ENCODE data around the gene TP53BP2. TPM values are rescaled to one million over a fixed set of nuclear protein-coding genes. Genes with fewer than 3 reads are reported as not detected.

TP53BP2 gene
- total RNA-seq, 1 donor from 2014 or later = 46.6 TPM

DNA sequence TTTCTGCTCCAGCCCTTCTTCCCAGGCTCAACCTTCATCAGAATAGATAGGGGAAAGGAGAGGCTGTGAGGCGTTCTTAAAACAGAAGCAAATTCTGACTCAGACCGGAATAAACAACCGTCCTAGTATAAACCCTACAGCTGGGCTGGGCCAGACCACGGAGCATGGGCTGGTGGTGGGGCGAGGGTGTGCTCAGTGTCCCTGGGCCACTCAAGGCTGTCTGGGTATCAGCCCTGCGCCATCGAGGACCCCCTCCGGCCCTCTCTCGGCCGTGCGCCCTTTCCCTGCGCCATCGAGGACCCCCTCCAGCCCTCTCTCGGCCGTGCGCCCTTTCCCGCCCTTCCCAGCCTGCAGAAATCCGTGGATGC is 97.4 kb downstream of the TP53BP2 start:
- H3K27me3 Mint-ChIP-seq (ENCODE audit: low read depth, unreplicated experiment) = no peaks in the 10 kb centered on the region
- H3K79me2 ChIP-seq (ENCODE audit: insufficient read depth, low read length) = peaks cover 53% of the 10 kb centered on the region
- no peaks in the 10 kb centered on the region for H3K9me3 Mint-ChIP-seq (ENCODE audit: unreplicated experiment)
- H2AFZ ChIP-seq (ENCODE audit: low read depth, low read length) = no peak overlapping the region
- peak; percentile 47 for DNase-seq (ENCODE audit: low read depth)
- peaks cover 44% of the 10 kb centered on the region for H3K36me3 Mint-ChIP-seq (ENCODE audit: low read depth, unreplicated experiment)
- peaks cover 74% of the 10 kb centered on the region for H3K36me3 ChIP-seq (ENCODE audit: insufficient read depth, low read length)
- H3K4me3 Mint-ChIP-seq (ENCODE audit: unreplicated experiment) = no peak overlapping the region
- peak overlapping the region; percentile 64 for H3K27ac ChIP-seq (ENCODE audit: low read depth, low read length)
- H3K9me3 ChIP-seq (ENCODE audit: insufficient read depth, low read depth, low read length) = no peaks in the 10 kb centered on the region
- H3K4me1 ChIP-seq (ENCODE audit: insufficient read depth, low read length) = peaks cover 34% of the 10 kb centered on the region
- FAIRE-seq = peak; percentile 74
- H3K4me3 ChIP-seq (ENCODE audit: insufficient read depth, low read depth, low read length) = no peak overlapping the region
- H3K9ac ChIP-seq (ENCODE audit: low read length) = peak overlapping the region; percentile 61
- no peaks in the 10 kb centered on the region for H3K27me3 ChIP-seq (ENCODE audit: insufficient read depth, low read length)
- H3K27ac Mint-ChIP-seq (ENCODE audit: unreplicated experiment) = peak overlapping the region; percentile 72
- peaks cover 64% of the 10 kb centered on the region for H4K20me1 ChIP-seq (ENCODE audit: insufficient read depth, low read length)
- H3K4me1 Mint-ChIP-seq (ENCODE audit: low read depth, unreplicated experiment) = peaks cover 25% of the 10 kb centered on the region
- TF ChIP-seq EZH2 (IDR thresholded peaks at IDR 0.05; ENCODE audit: insufficient read depth, low read length) = no peak
- TF ChIP-seq, protein P1, sequence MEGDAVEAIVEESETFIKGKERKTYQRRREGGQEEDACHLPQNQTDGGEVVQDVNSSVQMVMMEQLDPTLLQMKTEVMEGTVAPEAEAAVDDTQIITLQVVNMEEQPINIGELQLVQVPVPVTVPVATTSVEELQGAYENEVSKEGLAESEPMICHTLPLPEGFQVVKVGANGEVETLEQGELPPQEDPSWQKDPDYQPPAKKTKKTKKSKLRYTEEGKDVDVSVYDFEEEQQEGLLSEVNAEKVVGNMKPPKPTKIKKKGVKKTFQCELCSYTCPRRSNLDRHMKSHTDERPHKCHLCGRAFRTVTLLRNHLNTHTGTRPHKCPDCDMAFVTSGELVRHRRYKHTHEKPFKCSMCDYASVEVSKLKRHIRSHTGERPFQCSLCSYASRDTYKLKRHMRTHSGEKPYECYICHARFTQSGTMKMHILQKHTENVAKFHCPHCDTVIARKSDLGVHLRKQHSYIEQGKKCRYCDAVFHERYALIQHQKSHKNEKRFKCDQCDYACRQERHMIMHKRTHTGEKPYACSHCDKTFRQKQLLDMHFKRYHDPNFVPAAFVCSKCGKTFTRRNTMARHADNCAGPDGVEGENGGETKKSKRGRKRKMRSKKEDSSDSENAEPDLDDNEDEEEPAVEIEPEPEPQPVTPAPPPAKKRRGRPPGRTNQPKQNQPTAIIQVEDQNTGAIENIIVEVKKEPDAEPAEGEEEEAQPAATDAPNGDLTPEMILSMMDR (IDR thresholded peaks at IDR 0.05; ENCODE audit: insufficient read depth, low read depth, low read length) = no peak
- H3K4me2 ChIP-seq (ENCODE audit: low read length) = peak overlapping the region; percentile 76

DNA sequence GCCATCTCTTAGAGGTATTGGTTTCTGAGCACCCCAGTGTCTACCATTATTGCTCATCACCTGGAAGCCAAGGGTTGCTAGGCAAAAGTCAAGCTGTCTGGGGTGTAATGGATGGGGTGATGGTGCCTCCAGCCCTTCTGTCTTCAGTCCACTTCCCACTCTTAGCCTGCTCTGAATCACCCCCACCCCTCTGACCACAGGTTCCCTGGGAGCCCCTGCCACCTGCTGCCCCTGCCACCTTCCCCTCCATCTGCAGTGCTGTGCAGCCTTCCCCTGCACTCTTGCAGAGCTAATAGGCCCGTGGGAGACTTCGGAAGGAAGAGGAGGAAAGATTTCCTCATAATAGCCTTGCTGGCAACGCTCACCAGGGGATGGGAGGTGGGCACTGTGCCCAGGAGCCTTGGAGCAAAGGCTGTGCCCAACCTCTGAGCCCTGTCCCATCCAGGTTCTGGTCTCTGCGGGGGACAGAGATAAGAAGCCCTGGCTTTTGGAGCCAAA is 97.9 kb downstream of the TP53BP2 start:
- peak; percentile 28 for DNase-seq (ENCODE audit: low read depth)
- Histone ChIP-seq H3K4me3 (ENCODE audit: insufficient read depth, low read depth, low read length) (no peak overlapping the region), H2AFZ (ENCODE audit: low read depth, low read length) (no peak overlapping the region), H3K36me3 (ENCODE audit: insufficient read depth, low read length) (peaks cover 69% of the 10 kb centered on the region), H3K9ac (ENCODE audit: low read length) (peak overlapping the region; percentile 61), H3K9me3 (ENCODE audit: insufficient read depth, low read depth, low read length) (no peaks in the 10 kb centered on the region), H3K79me2 (ENCODE audit: insufficient read depth, low read length) (peaks cover 54% of the 10 kb centered on the region), H4K20me1 (ENCODE audit: insufficient read depth, low read length) (peaks cover 69% of the 10 kb centered on the region), H3K4me2 (ENCODE audit: low read length) (peak overlapping the region; percentile 76), H3K27ac (ENCODE audit: low read depth, low read length) (peak overlapping the region; percentile 64), H3K27me3 (ENCODE audit: insufficient read depth, low read length) (no peaks in the 10 kb centered on the region), H3K4me1 (ENCODE audit: insufficient read depth, low read length) (peaks cover 39% of the 10 kb centered on the region)
- peaks cover 30% of the 10 kb centered on the region for H3K4me1 Mint-ChIP-seq (ENCODE audit: low read depth, unreplicated experiment)
- H3K4me3 Mint-ChIP-seq (ENCODE audit: unreplicated experiment) = no peak overlapping the region
- no peaks in the 10 kb centered on the region for H3K27me3 Mint-ChIP-seq (ENCODE audit: low read depth, unreplicated experiment)
- H3K27ac Mint-ChIP-seq (ENCODE audit: unreplicated experiment) = peak overlapping the region; percentile 43
- H3K9me3 Mint-ChIP-seq (ENCODE audit: unreplicated experiment) = no peaks in the 10 kb centered on the region
- FAIRE-seq = no peak
- H3K36me3 Mint-ChIP-seq (ENCODE audit: low read depth, unreplicated experiment) = peaks cover 41% of the 10 kb centered on the region
- TF ChIP-seq, protein P1 (IDR thresholded peaks at IDR 0.05; ENCODE audit: insufficient read depth, low read depth, low read length) = no peak
- TF ChIP-seq EZH2 (IDR thresholded peaks at IDR 0.05; ENCODE audit: insufficient read depth, low read length) = no peak

DNA sequence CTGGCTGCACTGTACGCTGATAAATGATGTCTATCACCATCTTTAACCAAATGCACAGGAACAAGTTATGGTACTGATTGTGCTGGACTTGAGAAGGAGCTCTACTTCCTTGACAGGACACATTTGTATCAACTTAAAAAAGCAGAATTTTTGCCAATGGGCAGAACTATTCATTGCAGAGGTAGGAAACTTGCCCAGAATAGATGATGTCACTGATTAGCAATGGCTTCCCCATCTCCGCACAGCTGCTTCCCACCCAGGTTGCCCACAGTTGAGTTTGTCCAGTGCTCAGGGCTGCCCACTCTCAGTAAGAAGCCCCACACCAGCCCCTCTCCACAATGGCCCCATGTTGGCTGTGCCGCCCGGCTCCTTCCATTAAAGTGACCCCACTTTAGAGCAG is 100.0 kb downstream of the TP53BP2 start:
- no peak overlapping the region for H3K4me3 Mint-ChIP-seq (ENCODE audit: unreplicated experiment)
- H4K20me1 ChIP-seq (ENCODE audit: insufficient read depth, low read length) = peaks cover 74% of the 10 kb centered on the region
- H3K4me3 ChIP-seq (ENCODE audit: insufficient read depth, low read depth, low read length) = no peak overlapping the region
- H3K79me2 ChIP-seq (ENCODE audit: insufficient read depth, low read length) = peaks cover 63% of the 10 kb centered on the region
- H3K27ac Mint-ChIP-seq (ENCODE audit: unreplicated experiment) = no peak overlapping the region
- H3K9me3 Mint-ChIP-seq (ENCODE audit: unreplicated experiment) = no peaks in the 10 kb centered on the region
- no peak for TF ChIP-seq EZH2 (IDR thresholded peaks at IDR 0.05; ENCODE audit: insufficient read depth, low read length)
- TF ChIP-seq, protein P1 (IDR thresholded peaks at IDR 0.05; ENCODE audit: insufficient read depth, low read depth, low read length) = no peak
- no peaks in the 10 kb centered on the region for H3K27me3 Mint-ChIP-seq (ENCODE audit: low read depth, unreplicated experiment)
- peaks cover 49% of the 10 kb centered on the region for H3K4me1 ChIP-seq (ENCODE audit: insufficient read depth, low read length)
- H3K36me3 Mint-ChIP-seq (ENCODE audit: low read depth, unreplicated experiment) = peaks cover 34% of the 10 kb centered on the region
- no peak overlapping the region for H3K9ac ChIP-seq (ENCODE audit: low read length)
- no peaks in the 10 kb centered on the region for H3K27me3 ChIP-seq (ENCODE audit: insufficient read depth, low read length)
- no peak overlapping the region for H2AFZ ChIP-seq (ENCODE audit: low read depth, low read length)
- H3K36me3 ChIP-seq (ENCODE audit: insufficient read depth, low read length) = peaks cover 47% of the 10 kb centered on the region
- H3K27ac ChIP-seq (ENCODE audit: low read depth, low read length) = peak overlapping the region; percentile 13
- FAIRE-seq = no peak
- peak; percentile 68 for DNase-seq (ENCODE audit: low read depth)
- peaks cover 36% of the 10 kb centered on the region for H3K4me1 Mint-ChIP-seq (ENCODE audit: low read depth, unreplicated experiment)
- no peak overlapping the region for H3K4me2 ChIP-seq (ENCODE audit: low read length)
- H3K9me3 ChIP-seq (ENCODE audit: insufficient read depth, low read depth, low read length) = no peaks in the 10 kb centered on the region

All from astrocyte (in vitro differentiated cells and primary cell).